Activated effector memory CD4-positive, alpha-beta T cell treated with anti-CD3 and anti-CD28 coated beads, Interleukin-2, amount 50 U/mL, for 16 hours (primary cell): ENCODE data around the gene SENP6.
"Not testable (repeated sequence)": the region's sequence is repeated elsewhere in the genome, so short reads cannot be mapped to it uniquely, and the experiment has no call there.

Experiments
- DNase-seq: peaks from one replicate; pipeline ENCODE4 v3.0.0-alpha.2; 2020

Gene SENP6

GRCh38 chr6:75601304-75602245 lies at the start of gene SENP6:
Gene SENP6, plus strand, starts transcription at chr6:75601880. Its CDS starts 645 bp downstream, at chr6:75602525.
- peak; percentile 90 for DNase-seq

- no peak for DNase-seq
Observed at GRCh38 chr6:75556240-75556639, 45.4 kb upstream of the SENP6 start.

- no peak for DNase-seq
Observed at GRCh38 chr6:75557068-75557467, 44.6 kb upstream of the SENP6 start.

- no peak for DNase-seq
Observed at GRCh38 chr6:75563032-75563431, 38.6 kb upstream of the SENP6 start.

DNA sequence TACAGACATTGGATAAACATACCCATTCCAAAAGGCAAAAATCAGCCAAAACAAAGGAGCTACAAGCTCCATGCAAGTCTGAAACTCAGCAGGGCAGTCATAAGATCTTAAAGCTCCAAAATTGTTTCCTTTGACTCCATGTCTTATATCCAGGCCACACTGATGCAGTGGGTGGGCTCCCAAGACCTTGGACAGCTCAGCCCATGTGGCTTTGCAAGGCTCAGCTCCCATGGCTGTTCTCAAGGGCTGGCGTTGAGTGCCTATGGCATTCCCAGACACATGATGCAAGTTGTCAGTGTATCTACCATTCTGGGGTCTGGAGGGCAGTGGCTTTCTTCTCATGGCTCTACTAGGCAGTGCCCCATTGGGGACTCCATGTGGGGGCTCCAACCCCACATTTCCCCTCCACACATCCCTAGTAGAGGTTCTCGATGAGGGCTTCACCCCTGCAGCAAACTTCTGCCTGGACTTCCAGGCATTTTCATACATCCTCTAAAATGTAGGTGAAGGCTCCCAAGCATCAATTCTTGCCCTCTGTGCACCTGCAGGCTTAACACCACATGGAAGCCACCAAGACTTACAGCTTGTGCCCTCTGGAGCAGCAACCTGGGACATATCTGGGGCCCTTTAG lies 35.4 kb upstream of the SENP6 start:
- DNase-seq, result no peak

GRCh38 chr6:75568100-75568499 lies 33.6 kb upstream of the SENP6 start:
- no peak for DNase-seq

GRCh38 chr6:75568965-75569364 lies 32.7 kb upstream of the SENP6 start:
- no peak for DNase-seq

GRCh38 chr6:75570671-75571070 lies 31.0 kb upstream of the SENP6 start:
- DNase-seq, result not testable (repeated sequence)

- no peak for DNase-seq
Observed at GRCh38 chr6:75572072-75572471, 29.6 kb upstream of the SENP6 start.

DNA sequence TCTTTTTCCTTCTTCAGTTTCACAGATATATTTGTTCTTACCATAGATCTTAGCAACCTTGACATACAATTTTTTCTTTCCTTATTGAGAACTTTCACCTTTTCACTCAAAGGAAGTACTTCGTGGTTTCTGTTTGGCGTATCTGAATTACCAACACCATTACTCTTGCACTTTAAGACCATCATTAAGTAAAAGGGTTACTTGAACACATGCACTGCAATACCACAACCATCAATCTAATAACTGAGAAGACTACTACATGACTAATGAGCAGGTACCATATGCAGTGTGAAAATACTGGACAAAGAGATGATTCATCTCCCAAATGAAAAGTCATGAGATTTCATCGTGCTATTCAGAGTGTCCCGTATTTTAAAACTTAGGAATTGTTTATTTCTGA lies 21.7 kb upstream of the SENP6 start:
- DNase-seq, result no peak

GRCh38 chr6:75581231-75581630 lies 20.4 kb upstream of the SENP6 start:
- no peak for DNase-seq

DNA sequence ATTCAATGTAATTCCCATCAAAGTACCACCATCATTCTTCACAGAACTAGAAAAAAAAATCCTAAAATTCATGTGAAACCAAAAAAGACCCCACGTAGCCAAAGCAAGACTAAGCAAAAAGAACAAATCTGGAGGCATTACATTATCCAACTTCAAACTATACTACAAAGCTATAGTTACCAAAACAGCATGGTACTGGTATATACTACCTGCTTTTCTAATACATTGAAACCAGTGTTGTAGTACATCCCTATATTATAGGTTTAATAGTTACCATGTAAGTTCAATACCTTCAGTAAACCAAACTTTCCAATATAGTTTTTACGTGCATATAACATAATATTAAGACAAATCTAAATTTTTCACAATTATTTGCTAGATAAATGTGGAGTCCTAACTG lies 17.1 kb upstream of the SENP6 start:
- not testable (repeated sequence) for DNase-seq

GRCh38 chr6:75588948-75589347 lies 12.7 kb upstream of the SENP6 start:
- DNase-seq, result no peak

- no peak for DNase-seq
Observed at GRCh38 chr6:75590370-75590769, 11.3 kb upstream of the SENP6 start.

- not testable (repeated sequence) for DNase-seq
Observed at GRCh38 chr6:75596380-75596779, 5.3 kb upstream of the SENP6 start.

DNA sequence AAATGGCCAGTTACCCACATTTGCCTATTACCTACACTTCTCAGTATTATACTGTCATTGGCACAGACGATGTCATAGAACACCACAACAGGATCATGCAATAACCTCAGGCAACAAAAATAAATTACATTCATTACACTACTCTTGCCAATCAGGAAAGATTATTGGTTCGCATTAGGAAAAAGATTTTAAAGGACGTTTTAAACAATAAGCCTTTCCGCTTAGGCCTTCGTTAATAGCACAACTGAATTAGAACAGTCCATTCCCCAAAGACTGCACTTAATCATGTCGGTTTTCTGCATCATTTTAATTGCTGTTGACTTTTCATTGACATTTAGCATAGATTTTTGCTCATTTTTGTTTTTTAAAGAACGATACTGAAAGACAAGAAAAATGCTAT lies 912 bp upstream of the SENP6 start:
- no peak for DNase-seq

DNA sequence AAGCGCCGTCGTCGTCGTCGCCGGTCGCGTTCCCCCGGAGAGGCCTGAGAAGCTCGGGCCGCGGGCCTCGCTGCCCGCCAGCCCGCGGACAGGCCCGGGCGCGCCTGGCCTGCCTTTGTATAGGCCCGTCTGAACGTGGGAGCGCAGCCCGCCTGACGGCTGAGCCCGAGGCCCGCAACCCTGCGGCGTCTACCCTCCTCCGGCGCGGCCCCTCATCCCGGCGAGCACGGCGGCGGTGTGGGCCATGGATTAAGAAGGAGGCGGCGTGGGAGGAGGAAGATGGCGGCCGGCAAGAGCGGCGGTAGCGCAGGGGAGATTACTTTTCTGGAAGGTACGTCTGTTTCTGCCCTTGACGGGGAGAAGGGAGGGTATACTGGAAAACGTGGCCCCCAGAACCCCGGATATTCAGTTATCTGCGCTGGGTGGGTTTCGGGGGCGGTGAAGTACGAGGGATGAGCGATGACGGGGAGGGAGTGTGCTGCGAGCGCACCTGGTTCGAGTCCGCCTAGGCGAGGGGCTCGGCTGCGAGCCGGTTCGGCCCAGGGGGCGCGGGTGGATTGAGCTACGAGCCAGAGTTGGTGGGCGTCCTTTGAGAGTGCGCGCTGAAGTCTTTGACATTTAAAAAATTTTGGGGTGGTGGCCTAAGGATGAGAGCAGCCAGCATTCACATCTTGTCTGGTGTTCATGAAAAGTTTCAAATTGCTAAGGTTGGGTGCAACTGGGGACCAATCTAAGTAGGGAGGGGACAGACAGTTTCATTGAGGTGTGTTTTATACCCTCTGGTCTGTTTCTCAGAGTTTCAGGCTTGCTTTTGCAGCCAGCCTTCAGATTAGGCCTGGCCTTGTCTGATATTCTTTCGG lies 796 bp downstream of the SENP6 start:
- peak; percentile 87 for DNase-seq

DNA sequence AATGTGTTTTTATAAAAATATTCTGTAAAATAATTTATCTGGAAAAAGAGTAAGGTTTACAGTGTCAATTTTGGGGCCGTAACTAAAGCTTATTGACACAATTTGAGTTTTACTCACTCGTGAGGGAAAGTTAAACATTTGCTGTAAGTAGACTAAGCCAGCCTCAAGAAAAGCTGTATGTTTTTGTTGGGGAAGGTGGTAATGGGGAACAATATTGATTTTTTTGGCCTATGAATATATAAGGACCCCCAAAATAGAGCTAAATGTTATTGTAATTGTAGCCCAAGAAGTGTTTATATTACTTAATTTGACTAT lies 1.4 kb downstream of the SENP6 start:
- DNase-seq, result no peak

GRCh38 chr6:75604294-75604693 lies 2.6 kb downstream of the SENP6 start:
- no peak for DNase-seq

DNA sequence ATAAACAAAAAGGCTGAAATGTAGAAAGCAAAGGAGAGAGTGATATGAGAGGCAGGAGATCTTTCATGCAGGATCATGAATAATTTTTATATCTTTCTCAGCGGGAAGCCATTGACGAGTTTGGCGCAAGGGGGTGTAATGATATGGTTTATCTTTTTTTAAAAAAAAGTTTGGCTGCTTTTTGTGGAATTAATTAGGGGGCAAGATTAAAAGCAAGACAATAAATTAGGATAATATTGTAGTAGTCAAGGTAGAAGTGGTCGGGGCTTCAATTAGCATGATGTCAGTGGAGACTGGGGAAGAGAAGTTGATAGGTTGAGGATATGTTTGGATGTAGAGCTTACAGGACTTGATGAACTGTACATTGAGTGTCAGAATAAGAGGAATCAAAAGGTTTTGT lies 4.0 kb downstream of the SENP6 start:
- no peak for DNase-seq

- no peak for DNase-seq
Observed at GRCh38 chr6:75608304-75608703, 6.6 kb downstream of the SENP6 start.

GRCh38 chr6:75608956-75609533 lies 7.4 kb downstream of the SENP6 start:
- DNase-seq, result no peak
